GM18858 (cell line): ENCODE measurements around the gene PER1.

Source experiments
- ATAC-seq: cut with Tn5 transposase; IDR thresholded peaks from one replicate; pipeline ENCODE4 v1.9.1; 2021; ENCODE audit not compliant: unreplicated experiment

PER1 gene

DNA sequence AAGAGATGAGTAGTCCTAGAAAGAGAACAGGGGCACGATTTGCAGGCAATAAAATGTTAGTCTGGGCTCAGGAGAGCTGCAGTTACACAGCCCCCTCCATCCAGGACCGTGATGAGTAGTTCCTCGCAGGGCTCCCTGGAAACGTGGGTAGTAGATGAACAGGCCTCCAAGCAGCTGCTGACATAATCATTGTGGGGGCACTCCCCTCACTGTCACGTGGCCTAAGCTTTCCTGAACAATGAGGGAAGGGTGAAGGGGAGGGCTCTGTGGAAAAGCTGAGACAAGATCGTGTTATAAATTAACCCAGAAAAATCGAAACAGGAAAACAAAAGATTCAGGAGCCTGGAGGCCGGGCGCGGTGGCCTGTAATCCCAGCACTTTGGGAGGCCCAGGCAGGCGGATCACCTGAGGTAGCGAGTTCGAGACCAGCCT is 1.3 kb upstream of the PER1 start:
- no peak for ATAC-seq

DNA sequence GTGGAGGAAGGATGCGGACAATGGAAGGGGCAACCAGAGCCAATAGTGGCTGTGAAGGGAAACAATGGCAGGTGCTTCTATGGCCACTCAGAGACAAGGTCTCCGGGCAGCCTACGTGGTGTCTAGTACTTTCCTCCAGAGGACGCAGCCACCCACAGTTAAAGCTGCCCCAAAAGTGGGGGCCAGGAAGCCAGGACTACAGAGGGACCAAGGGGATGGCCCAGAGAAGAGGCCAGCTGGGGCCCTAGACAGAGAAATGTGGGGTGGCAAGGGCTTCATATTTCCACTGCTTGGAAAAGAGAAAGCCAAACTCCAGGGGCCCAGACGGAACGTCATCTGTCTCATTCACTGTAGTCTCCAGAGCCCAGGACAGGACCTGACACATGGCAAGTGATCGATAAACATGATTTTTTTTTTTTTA is 837 bp upstream of the PER1 start:
- ATAC-seq: no peak

DNA sequence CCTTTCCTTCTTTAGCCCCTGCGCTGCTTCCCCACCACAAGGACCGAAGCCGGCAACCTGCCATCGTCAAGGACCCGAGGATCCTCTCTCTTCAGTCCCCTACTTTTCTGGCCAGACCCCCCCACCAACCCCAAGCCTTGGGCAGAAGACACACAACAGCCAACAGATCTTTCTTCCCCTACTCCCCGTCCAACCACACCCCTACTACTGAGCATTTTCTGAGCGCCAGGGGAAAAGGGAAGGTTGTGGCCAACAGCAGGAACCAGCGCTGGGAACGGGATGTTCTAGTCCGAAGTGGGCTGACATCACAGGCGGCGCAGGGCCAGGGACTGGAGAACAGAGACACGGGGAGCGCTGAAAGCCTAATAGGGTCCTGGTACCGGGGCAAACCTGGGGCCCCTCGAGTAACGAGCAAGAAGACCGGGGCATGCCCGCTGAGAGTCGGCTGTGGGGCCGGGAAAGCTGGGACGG is 528 bp downstream of the PER1 start:
- ATAC-seq: no peak

DNA sequence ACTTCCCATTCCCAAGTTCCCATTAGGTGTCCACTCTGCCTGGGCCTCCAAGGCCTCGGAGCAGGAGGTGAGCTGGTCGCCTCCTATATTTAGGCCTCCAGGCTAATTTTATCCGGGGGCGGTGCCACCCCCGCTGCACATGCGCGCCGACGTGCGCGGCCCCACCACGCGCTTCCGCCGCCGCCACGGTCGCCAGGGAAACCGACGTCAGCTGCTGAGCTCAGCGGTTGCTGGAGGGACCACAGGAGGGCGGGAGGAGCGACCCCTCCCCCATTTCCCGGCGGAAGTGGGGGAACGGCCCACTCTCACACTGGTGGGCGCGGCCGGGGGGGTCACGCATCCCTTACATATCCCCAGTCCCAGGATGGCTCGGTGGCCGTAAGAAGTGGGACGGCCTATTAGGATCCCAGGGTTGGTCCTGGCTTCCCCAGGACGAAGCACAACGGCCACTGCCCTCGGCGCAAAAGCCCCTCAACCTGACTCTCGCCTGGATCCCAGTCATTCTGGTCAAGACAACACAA is 1.0 kb downstream of the PER1 start:
- ATAC-seq: no peak

DNA sequence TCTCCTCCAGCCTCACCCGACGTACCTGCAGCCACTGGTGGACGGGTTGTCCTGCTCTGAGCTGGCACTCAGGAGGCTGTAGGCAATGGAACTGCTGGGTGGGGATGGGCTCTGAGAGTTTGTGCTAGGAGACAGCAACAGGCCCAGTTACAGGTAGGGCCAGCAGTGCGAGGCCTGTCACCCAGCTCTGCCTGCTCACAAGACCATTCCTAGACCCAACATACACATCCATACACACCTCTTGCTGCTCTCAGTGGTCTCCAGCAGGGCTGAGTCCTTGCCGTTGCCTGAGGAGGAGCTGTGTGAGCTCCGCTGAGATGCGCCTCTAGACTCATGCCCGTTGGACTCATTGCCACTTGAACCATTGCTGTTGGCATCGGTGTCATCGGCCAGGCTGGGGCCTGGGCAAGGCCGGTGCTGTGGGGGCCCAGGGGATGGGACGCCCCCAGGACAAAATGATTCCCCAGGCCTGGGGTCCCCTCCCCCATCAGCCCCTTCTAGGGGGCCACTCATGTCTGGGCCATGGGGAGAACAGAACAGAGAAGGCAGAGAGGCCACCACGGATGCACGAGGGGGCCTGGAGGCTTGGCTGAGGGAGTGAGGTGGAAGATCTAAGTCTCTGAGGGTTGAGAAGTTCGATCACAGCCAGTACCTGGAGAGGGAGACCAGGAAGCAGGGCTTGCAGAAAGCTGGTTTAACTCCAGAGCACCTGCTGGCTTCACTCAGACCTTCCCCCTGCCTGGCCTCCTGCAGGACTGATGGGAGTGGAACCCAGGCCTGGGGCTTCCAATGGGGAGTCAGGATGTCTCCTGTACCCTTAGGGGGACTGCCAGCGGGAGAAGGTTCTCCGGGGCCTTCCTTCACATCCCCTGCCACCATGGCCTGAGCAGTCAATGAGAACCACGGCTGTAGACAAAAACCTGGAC is 1.7 kb downstream of the PER1 start:
- ATAC-seq: no peak

DNA sequence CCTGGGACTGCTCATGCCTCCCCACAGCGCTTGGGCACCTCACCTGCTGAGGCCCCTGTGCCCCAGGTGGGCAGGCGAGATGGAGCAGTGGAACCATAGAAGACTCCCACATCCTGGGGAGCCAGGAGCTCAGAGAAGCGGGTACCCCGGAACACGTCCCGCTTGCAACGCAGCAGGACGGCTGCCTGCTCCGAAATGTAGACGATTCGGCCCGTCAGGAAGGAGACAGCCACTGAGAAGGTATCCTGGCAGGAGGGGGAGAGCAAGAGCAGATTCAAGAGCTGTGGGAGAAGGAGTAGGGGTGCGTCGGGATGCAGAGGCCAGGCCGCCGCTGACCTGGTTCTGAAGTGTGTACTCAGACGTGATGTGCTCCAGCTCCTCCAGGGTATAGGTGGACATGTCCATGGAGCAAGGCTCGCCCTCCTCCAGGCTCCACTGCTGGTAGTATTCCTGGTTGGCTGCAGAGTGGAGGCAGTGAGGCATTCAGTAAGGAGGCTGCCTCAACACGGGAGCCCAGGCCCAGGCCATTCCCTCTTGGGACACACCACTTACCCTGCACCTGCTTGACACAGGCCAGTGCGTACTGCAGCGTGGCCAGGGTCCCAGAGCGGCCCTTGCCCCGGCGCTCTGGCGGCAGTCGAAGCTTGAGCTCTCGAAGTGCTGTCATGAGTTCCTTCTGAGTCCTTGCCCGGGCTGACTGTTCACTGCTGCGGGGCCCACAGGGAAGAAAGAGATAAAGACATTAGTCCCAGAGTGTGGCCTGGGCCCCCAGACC is 2.6 kb downstream of the PER1 start:
- no peak for ATAC-seq

DNA sequence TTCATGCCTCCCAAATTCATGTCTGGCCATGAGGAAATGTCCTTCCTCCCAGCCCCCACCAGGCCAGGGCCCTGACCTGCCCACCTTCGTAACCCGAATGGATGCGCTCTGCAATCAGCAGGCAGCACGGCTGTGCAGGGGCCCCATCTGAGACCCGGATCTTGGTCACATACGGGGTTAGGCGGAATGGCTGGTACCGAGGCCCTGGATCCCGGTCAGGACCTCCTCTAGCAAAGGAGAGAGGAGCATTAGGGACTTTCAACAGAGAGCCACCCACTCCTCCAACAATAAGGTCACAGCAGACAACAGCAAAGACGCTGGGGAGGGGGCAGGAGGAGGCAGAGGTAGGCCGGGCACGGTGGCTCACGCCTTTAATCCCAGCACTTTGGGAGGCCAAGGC is 3.6 kb downstream of the PER1 start:
- ATAC-seq: no peak

DNA sequence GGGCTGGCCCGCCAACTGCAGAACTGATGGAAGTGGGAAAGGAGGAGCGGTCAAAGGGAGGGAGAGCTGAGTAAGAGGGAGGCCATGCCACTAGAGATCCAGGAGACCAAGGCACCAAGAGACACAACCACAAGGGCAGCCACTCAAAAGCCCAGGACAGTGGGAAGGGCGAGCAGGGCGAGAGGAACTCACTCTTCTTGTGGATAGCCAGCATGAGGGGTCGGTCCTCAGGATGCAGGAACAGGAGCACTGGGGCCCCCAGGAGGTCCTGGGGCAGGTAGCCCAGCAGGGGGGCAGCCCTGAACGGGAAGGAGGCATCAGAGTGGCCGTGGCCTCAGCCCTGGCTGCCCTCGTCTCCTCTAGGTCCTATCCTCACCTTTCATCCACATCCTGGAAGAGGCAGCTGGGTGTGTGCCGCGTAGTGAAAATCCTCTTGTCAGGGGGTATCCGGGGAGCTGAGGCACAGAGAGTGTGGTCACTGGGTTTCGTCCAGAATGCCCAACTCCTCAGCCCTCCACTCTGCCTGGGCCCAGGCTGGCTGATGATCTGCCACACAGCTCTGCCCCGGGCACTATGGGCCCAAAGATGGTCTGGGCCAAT is 4.3 kb downstream of the PER1 start:
- no peak for ATAC-seq

DNA sequence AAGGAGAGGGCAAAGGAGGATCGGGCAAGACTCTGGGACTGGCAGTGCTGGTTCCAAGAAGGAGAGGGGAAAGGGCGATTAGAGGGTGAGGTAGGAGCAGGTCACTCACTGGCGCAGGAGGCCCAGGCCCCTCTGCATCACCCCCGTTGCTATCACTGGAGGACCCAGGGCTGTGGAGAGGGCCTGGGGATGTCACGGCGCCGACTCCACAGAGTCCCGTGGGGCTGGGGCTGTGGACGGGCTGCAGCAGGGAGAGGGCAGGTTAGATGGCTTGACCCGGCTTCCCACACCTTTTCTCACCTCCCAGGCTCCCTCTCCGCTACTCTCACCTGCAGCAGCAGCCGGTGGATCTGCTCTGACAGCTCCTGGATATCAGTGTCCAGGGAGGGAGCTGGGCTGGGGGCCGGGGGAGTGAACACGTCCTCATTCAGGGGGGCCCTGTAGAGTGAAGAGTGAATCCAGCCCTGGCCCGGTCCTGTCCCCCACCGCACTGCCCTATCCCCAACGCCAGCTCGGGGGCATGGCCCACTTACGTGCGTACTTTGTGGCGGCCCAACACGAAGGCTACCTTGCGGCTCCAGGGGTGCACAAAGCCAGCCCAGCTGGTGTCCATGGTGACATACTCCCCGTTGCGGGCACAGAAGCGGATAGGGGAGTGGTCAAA is 4.9 kb downstream of the PER1 start:
- ATAC-seq: no peak

DNA sequence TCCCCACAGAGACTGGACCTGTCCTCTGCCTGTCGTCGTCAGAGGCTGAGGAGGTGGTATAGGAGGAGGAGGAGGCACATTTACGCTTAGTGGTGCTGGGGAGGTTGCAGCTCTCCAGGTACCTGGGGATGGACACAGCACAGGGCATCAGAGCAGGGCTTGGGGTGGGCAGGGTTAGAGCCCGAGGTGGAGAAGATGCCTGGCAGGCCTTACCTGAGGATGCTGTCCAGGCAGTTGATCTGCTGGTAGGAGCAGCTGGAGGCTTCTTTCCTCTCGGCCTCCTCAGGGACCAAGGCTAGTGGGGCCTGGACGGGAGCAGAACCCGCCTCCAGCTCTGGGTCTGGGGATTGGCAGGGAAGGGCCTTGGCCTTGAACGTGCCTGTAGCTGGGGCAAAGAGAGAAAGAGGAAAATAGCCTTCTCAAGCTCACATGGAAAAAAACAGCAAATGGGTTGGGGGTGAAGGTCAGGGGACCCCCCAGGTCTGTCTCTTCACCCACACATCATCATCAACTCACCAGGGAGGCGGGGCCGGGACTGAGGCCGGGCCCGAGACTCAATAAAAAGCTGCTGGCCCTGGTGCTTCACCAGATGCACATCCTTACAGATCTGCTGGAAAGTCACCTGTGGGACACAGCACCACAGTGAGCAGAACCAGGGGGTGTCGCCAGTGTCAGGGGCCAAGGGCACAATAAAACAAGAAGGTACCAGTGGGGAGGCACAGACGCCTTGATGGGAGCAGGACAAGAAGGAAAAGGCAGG is 5.6 kb downstream of the PER1 start:
- ATAC-seq: no peak

DNA sequence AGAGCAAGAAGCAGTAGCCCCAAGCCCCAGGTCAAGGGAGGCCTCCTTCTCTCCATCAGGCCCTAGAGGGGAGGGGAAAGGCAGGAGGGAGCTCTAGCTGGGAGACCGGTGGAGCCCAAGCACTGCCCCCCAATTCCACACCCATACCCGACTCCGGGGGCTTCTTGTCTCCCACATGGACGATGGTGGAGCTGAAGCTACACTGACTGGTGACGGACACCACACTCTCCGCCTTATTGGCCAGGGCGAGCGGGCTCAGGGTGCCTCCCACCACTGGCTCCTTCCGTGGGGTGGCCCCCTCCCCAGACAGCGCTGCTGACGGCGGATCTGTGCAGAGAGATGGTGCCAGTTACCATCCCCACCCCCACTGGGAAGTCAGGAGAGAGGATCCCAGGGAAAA is 6.4 kb downstream of the PER1 start:
- no peak for ATAC-seq

DNA sequence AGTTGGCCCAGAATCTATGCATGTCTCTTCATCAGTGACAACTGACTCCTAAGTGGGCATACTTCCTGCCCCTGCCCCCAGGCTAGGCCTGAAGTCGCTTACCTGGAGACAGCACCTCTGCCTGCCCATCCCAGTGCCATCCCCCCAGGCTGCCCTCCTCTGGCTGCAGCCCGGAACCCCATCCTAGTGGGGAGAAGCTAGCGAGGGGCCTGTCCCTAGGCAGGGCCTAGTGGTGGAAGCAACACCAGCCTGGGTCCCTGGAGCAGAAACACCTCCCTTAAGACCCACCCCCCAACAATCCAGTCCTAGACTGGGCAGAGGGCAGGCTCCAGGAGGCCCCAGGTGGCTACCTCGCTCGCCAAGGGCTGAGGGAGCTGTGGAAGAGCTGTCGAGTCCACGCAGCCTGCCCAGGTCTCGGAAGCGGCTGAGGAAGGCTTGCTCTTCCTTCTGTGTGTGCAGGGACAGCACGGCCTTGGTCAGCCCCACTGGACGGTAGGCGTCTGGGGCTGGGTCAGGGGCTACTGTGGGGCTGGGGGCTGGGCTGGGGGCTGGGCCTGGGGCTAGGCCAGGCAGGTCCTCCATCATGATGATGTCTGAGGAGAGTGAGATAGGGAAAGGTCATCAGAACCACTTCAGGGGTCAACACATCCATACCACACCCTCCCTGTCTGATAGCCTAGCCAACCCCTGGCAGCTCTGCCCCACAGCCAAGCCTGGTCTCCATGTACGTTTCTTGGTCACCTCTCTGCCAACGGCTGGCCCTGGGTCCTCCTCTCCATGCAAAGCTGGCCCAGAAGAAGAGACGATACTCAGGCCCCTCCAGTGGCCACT is 7.6 kb downstream of the PER1 start:
- no peak for ATAC-seq

DNA sequence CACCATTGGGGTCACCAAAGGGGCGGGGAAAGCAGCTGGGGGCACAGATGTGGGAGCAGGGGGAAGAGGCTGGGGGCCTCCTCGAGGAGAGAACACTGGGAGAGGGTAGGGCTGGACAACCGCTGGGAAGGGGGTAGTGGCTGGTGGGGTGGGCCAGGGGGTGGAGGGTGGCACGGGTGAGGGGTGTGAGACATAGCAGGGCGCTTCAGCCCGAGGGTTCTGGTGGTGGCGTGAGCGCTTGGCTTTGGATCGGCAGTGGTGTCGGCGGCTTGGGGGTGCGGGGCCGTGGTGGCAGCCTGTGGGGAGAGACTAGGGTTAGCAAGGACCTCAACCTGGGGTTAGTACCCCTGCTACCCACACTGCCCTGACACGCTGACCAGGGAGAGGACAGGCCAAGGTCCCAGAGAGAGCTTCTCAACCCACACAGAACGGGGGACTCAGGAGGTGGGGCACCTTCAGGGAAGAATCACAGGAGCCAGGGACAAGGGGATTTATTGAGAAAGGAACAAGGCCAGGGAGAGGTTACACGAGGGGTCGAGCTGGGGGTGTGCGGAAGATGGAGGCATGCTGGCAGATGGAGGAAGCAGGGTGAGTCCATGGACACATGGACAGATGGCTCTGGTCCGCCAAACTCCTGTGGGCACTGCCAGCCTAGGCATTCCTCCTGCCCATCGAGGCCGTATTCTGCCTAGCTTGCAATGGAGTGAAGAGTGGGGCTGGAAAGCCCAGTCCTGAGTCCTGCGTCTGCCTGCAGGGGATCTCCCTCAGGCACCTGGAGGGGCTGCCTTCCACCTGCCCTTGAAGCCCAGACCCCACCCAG is 8.4 kb downstream of the PER1 start:
- ATAC-seq: no peak

DNA sequence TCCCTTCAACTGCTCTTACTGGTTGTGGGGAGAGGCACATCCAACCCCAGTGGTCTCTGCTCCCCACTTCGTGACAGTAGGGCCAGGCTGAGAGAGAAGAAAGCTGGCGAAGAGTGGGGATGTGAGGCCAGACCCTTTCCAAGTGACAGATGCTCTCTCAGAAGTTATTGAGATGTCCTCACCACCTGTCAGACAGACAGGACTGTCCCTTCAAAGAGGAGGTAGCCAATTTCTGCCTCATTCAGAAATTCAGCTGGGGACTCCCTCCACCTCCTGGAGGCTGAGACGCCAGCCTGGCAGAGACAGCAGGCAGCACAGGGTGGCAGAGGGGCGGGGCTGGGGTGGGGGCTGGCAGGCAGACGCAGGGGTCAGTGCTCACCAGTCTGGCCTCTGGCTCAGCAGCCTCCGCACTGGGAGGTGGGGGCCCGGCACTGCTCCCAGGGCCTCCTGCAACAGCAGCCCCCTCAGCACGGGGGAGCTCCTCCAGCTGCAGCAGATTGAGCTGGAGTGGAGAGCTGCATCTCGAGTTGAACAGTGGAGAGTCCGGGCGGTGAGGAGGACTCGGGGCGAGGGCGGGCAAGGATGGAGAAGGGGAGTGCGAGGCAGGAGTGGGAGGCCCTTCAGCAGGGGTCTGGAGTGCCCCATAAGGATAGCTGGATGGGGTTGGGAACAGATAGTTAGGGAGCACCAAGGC is 9.2 kb downstream of the PER1 start:
- no peak for ATAC-seq

DNA sequence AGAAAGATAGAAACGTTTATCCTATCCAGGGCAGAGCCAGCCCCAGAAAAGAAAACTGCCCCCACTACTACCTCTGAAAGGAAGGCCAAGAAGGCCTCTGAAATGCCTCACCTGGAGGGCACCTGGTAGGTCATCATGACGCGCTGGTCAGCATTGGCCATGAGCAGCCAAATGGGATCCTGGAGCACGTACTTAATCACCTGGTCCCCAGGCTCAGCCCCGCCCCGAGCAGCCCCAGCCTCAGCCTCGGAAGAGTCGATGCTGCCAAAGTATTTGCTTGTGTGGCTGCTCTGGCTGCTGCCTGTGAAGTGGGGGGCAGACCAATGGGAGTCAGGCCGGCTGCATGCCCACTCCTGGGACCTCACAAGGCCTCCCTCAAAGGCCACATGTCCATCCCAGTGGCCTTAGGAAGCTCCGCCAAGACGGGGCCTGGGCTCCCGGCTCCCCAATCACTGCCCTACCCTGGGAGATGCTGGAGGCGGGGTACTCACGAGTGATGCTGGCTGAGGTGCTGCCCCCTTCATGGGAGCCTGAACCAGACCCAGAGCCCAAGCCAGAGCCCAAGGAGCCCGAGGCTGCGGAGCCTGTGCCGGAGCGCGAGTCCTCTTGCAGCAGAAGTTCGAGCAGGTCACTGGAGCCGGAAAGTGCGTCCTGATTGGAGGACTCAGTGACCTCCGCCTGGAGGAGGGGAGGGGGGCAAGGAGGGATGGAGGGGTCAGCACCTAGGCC is 9.9 kb downstream of the PER1 start:
- no peak for ATAC-seq

DNA sequence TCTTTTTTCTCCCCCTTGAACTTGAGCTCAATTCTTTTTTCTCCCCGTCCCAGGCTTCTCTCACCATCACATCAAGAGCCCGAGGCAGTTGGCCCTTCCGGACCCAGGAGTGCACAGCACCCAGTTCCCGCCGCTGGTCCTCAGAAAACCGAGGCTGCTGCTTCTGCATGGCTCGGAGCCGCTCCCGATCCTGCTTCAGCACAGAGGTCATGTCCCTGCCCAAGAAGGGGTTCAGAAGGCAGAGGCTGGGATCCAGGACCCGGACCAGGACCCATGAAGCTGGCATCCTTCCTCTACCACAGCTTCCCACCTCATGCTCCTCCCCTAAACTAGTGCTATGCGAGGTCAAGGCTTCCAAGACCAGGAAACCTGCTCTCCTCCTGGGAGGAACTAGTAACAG is 10.5 kb downstream of the PER1 start:
- no peak for ATAC-seq

DNA sequence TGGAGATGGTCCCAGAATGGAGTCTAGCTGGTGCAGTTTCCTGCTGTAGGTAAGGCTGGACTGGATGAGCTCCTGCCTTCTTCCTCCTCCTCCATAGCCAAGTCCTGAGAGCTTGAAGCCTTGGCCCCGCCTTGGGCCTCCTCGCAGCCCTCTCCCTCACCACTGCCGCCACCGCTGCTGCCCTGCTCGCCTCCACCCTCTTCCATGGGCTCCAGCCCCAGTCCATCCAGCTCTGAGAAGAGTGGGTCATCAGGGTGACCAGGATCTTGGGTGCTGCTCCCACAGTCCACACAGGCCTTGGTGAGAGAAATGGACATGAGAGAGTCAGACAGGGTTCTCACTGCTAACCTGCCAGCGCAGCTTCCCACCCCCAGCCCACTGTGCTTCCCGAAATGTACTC is 11.2 kb downstream of the PER1 start:
- no peak for ATAC-seq
